IPS DF 4.7 (cell line): Measurements from ENCODE around the gene PNMA6E.
"Not testable (repeated sequence)": the region's sequence is repeated elsewhere in the genome, so short reads cannot be mapped to it uniquely, and the experiment has no call there.

ENCODE experiments used
- DNase-seq: peaks from one replicate; pipeline ENCODE4 v3.0.0-alpha.2; 2013; ENCODE audit warnings: low spot score; ENCODE audit errors: extremely low read depth

PNMA6E gene

DNA sequence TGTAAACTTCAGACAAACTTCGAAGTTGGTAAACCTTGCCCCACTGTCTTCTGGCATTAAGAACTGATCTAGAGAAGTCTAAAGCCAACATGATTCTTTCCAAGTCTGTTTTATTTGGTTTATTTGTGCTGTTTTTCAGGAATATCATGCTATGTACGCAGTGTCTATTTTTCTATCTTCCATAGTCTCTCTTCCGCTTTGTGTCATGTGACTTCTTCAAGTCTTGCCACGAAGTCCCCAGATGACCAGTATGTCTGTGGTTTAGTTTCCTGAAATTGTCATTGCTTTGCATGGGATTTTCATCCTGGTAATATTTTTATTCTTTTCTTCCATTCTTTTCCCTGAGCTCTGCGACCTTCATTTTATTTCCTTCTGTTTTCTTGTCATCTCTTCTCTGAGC lies 15.1 kb downstream of the PNMA6E start:
- no peak for DNase-seq

DNA sequence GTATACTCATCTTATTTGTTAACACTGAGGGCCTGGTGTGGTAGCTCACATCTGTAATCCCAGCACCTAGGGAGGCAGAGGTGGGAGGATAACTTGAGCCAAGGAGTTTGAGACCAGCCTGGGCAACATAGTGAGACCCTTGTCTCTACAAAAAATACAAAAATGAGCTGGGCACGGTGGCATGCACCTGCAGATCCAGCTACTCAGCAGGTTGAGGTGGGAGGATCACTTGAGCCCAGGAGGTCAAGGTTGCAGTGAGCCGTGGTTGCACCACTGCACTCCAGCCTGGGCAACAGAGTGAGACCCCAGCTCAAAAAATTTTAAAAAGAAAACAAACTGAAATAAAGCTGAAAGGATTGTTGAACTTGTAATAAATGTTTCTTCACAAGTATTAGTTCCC lies 16.2 kb downstream of the PNMA6E start:
- not testable (repeated sequence) for DNase-seq

DNA sequence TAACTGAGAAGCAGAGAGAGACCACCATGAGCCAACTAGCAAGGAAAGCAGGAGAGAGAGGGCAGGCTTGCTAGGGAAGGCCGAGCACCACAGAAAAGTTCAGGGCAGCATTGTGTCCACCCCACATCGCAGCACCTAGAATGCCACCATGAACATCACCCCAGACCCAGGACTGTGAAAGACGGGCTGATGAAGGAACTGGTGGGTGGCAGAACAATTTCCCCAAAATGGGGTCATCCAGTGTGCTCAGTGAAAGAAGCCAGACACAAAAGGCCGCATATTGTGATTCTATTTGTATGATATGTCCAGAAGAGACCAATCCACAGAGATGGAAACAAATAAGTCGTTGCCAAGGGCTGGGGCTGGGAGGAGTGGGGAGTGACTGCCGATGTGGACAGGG lies 16.8 kb downstream of the PNMA6E start:
- DNase-seq: no peak

DNA sequence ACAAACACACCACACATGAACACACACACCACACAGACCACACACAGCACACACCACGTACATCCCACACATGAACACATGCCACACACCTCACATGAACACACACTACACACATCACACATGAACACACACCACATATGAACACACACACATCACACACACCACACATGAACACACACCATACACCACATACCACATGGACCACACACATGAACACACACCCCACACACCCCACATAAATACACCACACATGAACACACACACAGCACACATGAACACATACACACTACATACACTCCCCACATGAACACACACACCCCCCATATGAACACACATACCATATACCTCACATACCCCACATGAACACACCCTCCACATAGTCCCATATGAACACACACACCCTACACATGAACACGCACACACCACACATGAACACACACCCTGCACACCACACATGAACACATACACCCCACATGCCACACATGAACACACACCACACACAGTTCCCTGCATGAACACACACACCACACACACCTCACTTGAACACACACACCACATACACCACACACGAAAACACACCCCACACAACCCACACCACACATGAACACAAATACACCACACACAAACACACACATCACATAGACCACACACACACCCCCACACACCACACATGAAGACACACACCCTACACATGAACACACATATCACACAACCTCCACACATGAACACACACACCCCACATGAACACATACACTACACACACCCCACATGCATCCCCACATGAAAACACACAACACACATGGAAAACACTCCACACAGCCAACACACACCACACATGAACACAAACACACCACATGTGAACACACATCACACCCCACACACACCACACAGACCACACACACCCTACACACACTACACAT lies 18.3 kb downstream of the PNMA6E start:
- DNase-seq: no peak

GRCh38 chrX:153381684-153382532 lies 19.2 kb downstream of the PNMA6E start:
- DNase-seq: no peak

DNA sequence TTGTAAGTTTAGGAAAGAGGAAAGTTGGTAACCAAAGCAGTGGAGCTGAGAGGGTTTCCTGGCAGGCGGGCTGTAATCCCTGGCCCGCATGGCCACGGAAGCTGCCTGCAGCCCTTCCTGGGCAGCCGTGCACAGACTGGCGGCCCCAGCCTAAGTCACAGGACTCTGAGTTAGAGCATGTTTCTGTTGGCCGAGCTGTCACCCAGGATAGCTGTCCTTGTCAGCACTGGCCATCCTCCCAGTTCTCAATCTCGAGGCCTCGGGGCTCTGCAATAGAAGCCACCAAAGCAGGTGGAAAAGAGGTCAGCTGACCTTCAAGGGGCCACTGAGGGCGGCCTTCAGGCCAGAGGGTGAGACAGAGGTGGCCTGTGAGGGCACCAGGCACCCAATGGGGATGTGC lies 20.5 kb downstream of the PNMA6E start:
- no peak for DNase-seq

GRCh38 chrX:153379971-153380581 lies 21.1 kb downstream of the PNMA6E start:
- no peak for DNase-seq

GRCh38 chrX:153379508-153379907 lies 21.6 kb downstream of the PNMA6E start:
- no peak for DNase-seq

DNA sequence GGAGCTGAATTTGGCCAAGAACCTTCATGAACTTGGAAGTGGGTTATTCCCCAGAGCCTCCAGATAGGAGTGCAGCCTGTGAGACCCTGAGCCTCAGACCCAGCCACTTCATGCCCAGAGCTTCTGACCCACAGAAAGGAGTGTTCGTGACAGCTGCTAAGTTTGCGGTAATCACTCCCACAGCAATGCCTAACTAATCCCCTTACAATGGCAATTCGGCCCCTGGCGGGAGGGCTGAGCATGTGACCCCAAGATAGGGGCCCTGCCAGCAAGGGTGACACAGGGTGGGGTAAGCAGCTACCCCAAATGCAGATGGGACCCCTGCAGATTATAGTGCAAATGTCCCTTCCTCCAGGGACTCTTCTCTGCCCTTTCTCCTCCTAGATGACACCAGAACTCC lies 22.5 kb downstream of the PNMA6E start:
- no peak for DNase-seq

- no peak for DNase-seq
These were observed 23.4 kb downstream of the PNMA6E start for GRCh38 chrX:153377727-153378126.

DNA sequence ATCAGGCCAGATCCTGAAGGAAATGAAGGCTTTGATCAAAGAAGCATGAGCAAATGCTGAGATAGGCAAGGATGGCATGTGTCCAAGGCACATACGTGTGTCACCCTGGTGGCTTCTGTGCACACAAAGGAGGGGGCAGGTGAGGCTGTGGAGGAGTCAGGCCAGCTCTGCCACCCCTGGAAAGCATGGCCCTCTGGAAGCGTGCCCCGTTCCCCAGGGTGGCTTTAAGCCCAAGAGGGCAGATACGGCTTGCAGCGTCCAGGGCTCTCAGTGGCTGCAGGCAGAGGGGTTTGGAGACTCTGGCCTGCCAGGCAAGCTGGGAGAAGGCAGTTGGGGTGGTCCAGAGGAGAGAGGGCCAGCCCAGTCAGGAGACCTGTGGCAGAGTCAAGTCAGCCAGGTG lies 25.6 kb downstream of the PNMA6E start:
- no peak for DNase-seq

DNA sequence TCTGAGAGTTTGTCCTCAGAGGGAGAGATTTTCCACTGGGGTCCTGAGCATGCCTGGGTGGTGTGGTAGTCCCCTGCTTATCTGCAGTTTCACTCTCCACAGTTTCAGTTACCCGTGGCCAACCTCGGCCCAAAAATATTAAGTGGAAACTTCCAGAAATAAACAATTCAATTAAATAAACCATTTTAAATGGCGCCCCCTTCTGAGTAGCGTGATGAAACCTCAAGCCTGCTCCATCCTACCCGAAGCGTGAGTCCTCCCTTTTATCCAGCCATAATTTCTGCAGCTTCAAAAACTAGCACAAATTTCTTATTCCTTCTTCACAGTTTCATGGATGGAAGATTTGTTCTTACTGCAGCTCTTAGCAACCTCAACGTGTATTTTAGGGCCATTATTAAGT lies 26.7 kb downstream of the PNMA6E start:
- no peak for DNase-seq

GRCh38 chrX:153372949-153373348 lies 28.2 kb downstream of the PNMA6E start:
- DNase-seq: no peak

GRCh38 chrX:153371256-153371655 lies 29.9 kb downstream of the PNMA6E start:
- DNase-seq: no peak

GRCh38 chrX:153370293-153371055 lies 30.7 kb downstream of the PNMA6E start:
- DNase-seq: no peak

- no peak for DNase-seq
These were observed 34.1 kb downstream of the PNMA6E start for GRCh38 chrX:153366878-153367538.

DNA sequence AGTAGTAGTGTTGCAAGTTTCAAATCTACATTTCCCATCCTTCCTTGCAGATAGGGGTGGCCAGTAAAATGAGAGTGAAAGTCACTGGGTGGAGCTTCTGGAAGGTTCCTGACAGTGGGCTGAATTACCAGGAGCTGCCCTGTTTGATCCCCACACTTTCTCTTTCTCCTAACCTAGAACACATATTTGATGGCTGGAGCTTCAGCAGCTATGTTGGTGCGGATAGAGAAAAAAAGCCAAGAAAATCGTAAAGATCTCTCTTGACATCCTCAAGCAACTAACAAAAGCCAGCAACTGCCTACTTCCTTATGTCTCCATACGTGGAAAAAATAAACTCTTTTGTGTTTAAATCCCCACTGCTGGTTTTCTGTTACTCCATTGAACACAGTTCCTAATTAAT lies 35.0 kb downstream of the PNMA6E start:
- no peak for DNase-seq

DNA sequence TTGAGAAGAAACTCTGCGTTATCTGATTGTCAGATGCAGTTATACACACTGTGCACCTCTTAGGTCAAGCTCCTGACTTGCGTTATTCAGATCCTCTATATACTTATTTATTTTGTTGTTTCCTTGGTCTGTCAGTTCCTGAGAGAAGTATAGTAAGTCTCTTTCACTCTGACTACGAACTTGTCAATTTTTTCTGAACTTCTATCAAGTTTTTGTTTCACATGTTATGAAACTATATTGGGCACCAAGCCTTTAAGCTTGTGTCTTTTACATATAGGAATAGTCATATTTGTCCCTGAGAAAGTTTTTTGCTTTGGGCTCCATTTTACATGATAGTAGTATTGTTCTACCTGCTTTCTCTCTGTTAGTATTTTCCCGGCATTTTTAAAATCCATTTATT lies 35.5 kb downstream of the PNMA6E start:
- DNase-seq: no peak

- DNase-seq: no peak
These were observed 39.3 kb downstream of the PNMA6E start for GRCh38 chrX:153361781-153362397.

- DNase-seq: no peak
These were observed 43.3 kb downstream of the PNMA6E start for GRCh38 chrX:153357877-153358276.
